Glomerular endothelial cell (primary cell): ENCODE data around the gene LBH. TPM values are rescaled to one million over a fixed set of nuclear protein-coding genes. Genes with fewer than 3 reads are reported as not detected.
"Not testable (repeated sequence)": the region's sequence is repeated elsewhere in the genome, so short reads cannot be mapped to it uniquely, and the experiment has no call there.

Experiments used
- DNase-seq: peaks from one replicate; pipeline ENCODE4 v3.0.0-alpha.2; 2011; ENCODE audit warnings: low read depth, low spot score; ENCODE audit errors: extremely low read depth
- total RNA-seq: library from RNA; depleted of rRNA; stranded (reverse); fragments of >200 nt; gene quantifications from 2 replicates; pipeline ENCODE4 v1.2.3, GENCODE V29; 2015

Gene LBH
- total RNA-seq, 1 donor from 2014 or later: 21.4 TPM

DNA sequence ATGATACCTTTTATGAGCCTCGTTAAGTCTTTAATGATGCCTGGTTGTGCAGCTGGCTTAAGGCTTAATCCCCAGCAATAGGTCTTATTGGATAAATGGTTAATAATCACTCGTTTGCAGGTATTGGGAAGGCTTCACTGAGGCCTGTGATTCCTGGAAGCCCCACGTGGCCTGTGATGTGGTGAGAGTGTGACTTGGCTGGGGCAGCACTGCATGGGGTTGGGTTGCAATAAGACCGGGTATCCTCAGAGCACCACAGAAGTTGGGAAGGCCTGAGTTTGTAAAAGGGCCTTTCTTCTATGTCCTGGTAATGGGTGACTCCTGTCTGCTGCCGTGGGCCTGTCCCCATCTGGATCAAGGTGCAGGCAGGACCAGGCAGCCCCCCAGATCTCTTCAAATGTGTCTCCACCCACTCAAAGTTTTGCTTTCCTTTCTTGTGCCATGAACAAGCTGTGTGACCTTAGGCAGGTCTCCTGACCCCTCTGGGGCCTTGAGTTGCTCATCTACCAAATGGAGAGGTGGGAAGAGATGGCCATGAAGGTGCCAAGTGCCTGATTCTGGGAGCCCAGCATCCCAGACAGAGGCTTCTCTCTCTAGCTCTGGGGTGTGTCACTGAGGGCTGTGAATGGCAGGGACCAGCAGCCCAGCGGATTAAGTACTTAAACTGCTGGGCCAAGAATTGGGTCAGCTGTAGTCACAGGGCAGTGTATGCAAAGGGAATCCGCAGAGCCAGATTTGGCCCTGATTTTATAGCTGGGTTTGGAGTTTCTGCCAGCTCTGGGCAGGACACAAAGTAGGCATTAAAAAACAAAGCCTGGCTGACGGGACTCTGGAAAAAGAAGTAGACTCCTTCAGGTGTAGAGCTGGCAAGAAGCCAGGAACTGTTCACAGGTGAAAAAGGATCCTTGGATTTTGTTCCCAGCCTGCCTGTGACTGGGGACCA is 24.4 kb downstream of the LBH start:
- DNase-seq: no peak

DNA sequence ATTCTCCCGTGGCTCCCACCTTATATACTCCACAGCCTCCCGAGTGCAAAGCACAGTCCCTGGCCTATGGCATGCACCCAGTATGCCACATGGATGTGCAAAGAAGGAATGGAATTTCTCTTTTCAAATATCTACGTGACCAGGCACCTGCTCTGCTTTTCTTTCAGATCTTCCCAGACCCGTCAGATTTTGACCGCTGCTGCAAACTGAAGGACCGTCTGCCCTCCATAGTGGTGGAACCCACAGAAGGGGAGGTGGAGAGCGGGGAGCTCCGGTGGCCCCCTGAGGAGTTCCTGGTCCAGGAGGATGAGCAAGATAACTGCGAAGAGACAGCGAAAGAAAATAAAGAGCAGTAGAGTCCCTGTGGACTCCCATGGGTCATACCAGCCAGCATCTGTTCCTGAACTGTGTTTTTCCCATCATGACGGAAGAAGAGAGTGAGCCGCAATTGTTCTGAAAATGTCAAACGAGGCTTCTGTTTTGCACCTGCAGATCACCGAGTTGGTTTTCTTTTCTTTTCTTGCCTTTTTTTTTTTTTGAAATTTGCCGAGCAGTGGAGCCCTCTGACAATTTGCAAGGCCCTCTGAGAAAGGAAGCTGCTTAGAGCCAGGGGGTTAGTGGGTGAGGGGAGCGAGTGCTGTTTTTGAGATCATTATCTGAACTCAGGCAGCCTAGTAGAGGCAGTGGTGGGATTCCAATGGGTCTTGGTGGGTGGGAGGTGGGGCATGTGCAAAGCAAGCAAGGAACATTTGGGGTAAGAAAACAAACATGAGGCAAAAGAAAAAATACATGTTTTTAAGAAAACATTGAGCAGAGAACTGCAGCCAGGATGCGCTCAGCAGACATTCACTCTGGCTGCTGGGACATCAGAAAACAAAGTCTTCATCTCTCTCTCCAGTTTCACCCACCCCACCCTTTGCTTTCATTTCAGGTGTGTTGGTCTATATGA is 26.2 kb downstream of the LBH start:
- no peak for DNase-seq

DNA sequence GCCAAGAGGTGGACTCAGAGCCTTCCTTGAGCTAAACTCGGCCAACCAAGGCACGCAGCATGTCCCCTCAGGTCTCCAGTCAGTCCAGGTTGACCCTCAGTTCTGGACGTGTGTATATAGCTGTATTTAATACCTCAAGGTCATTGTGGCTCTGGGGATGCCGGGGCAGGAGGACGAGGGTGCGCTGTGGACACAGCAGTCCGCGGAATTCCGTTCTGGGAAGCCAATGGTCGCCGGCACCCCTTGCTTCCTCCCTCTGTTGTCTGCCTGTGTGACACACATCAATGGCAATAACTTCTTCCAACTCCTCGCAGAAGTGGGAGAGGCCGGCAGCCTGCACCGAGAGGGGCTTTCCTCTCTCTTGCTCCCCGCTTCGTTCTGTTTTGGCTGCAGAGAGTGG is 27.7 kb downstream of the LBH start:
- no peak for DNase-seq

DNA sequence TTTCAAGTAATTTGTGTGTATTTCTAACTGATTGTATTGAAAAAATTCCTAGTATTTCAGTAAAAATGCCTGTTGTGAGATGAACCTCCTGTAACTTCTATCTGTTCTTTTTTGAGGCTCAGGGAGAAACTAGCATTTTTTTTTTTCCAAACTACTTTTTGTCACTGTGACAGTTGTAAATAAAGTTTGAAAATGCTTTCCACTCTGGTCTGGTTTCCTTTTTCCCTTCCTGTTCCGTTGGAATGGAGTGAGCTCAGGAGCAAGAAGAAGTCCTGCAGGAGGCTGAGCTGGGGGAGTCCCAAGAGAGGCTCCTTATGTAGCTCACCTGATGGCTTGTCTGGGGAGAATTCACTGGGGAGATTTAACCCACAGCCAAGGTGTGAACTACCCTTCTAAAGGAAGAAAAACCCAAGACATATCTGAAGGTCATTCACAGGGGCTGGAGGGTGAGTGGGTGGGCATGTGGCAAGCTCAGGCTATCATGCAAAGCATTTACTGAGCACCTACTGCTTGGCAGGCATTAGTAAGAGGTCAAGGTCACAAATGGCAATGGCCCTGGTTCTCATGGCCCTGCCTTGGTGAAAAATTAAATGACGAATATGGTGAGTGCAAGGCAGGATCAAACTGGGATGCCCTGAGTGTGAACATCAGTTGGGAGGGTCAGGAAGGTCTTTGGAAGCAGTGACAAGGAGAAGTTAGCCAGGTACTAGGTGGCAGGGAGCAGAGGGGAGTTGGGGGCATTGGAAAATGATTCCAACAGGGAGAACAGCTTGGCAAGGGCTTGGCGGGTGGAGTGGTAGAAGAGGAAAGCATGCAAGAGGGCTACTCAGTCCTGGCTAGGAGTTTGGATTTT is 28.7 kb downstream of the LBH start:
- no peak for DNase-seq

- DNase-seq: no peak
These were observed 29.6 kb downstream of the LBH start for GRCh38 chr2:30260941-30261340.

DNA sequence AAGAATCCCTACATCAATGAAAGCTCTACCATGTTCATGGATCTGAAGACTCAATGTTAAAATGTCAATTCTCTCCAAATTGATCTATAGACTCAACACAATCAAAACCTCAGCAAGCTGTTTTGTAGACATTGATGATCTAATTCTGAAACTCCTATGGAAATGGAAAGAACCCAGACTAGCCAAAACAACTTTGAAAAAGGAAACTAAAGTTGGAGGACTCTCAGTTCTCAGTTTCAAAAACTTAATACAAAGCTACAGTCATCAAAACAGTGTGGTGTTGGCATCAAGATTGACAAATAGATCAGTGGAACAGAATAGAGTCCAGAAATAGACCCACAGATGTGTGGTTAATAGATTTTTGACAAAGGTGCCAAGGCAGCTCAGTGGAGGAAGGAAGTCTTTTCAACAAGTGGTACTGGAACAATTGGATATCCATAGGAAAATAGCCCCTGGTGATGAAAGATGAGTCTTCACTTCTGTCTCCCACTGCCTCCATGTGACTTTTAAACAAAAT is 30.4 kb downstream of the LBH start:
- no peak for DNase-seq

DNA sequence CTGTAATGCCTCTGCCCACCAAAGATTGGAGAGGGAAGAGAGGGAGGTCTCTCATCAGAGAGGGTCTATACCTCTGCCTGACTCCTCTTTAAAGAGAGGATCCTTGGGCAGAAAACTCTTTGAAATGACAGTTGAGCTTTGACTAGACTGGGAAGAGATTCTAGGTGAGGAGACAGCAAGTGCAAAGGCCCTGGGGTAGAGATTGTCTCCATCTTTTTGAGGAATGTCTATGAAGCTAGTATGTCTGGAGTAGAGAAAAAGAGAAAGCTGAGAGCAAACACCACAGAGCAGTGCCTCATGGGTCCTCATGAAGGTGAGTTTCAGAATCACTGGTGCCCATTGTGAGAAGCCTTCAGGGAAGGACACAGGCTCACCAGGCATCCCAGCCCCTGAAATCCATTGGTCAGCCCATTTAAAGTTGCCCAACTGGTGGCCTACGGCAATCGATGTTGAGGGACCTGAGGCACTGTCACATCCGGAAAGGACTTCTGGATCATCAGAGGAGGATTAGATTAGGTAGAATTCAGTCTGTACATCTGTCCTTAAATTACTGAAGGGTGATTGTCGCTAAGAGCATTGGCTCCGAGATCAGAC is 31.5 kb downstream of the LBH start:
- DNase-seq: no peak

DNA sequence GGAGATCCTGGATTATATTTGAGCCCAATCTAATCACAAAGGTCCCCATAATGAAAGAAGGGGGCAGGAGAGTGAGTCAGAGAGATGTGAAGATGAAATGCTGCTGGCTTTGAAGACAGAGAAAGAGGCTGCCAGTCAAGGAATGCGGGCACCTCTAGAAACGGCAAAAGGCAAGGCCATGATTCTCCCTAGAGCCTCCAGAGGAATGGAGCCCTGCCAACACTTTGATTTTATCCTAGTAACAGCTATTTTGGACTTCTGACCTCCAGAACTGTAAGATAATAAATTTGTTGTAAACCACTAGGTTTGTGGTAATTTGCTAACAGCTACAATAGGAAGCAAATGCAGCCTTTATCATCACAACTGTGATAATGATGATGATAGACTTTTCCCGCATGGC is 32.9 kb downstream of the LBH start:
- no peak for DNase-seq

DNA sequence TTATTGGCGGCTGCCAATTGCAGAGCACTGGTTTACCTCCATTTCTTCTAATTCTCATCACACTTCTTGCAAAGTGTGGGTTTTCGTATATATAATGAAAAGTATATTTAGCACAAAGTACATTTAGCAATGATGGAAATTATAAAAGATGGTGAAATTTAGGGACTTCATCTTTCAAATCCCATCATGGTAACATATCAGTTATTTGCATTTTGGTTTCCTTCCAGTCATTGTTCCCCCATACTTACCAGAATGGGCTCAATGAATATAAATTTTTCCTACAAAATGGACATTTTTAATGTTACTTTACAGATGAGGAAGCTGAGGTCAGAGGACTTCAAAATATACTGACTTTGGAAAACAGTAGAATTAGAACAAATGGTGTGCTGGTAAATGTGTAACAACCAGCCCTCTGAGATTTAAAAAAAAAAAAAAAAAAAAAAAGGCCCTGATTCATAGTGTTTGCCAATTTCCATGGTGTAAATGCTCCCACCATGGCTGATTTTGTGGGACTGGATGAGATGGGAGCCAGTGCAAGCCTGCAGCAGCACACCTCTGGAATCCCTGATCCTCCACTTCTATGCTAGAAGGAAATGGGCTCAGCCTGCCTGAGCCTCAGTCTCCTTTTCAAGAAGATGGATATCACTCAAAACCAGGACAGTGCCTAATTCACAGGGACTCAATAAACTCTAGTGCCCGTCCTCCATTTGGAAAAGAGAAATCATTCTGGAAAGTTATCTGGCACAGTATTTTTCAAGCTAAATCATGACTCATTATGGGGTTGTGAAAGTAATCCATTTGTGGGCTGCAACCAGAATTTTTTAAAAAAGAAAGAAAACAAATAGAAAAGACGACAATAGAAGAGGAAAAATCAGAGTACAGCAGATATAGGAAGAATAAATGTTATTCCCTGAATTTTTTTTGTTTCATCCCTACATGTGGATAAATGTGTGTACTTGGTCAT is 34.0 kb downstream of the LBH start:
- DNase-seq: no peak

DNA sequence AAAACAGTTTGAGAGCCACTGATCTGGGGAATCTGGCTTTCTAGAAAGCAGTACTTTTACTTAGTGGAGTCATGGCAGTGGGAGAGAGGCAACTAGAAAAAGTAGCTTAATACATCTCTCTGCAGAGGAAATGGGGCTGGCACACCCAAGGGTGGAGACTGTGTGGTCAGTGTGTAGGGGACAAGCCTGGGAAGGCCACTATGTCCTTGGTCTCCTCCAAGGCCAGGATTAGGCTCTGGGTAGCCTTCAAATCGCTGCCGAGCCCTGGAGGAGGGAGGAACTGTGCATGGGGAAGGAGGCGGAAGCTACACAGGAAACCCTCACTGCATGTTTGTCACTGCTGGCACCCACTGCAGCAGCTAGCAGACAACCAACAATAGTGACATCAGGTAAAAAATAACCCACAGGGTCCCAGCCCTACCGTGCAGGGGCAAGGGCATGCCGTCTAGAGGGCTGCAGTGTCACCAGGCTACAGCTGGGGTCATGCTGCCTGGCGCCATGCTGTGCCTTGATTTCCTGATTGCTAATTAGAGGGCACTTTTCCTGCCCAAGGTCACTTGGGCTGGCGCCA is 34.8 kb downstream of the LBH start:
- DNase-seq: no peak

GRCh38 chr2:30266705-30267104 is 35.4 kb downstream of the LBH start:
- no peak for DNase-seq

DNA sequence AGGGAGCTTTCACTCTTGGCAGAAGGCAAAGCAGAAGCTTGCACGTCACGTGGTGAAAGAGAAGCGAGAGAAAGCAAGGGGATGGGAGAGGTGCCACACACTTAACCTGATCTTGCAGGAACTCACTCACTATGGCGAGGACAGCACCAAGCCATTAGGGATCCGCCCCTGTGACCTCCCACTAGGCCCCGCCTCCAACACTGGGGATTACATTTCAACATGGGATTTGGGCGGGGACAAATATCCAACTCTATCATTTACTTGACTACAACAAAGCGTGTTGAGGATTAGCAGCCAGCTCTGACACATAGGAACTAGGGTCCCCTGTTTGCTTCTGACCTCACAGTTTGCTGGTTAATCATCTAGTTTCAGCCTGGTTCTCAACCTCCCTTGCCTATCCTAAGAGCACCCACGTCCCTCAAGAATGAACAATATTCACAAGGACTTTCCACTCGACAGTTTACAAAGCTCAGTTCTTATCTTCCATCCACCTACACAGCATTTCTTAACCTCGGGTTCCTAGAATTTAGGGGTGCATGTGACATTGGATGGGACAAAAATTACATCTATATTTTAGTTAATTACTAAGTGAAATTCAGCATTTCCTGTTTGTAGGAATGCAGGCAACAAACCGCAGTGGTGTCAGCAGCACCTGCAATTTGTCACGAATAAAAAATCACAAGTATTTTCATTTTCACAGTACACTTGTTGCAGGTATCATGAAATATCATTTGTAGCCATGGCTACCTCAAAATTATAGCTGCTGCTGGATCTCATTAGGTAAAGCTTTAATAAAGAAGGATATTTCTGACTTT is 36.0 kb downstream of the LBH start:
- DNase-seq: no peak

- no peak for DNase-seq
These were observed 37.0 kb downstream of the LBH start for GRCh38 chr2:30268296-30268871.

DNA sequence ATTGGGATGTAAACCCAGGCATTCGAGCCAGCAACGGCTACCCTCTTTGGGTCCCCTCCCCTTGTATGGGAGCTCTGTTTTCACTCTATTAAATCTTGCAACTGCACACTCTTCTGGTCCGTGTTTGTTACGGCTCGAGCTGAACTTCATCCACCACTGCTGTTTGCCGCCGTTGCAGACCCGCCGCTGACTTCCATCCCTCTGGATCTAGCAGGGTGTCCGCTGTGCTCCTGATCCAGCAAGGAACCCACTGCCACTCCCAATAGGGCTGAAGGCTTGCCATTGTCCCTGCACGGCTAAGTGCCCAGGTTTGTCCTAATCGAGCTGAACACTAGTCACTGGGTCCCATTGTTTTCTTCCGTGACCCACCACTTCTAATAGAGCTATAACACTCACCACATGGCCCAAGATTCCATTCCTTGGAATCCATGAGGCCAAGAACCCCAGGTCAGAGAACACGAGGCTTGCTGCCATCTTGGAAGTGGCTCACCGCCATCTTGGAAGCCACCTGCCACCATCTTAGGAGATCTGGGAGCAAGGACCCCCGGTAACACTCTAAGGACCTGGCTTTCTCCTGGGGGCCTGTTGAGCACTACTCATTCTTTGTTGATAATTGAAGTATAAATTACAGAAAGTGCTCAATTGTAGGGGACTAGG is 37.9 kb downstream of the LBH start:
- DNase-seq: not testable (repeated sequence)

GRCh38 chr2:30269771-30270145 is 38.4 kb downstream of the LBH start:
- DNase-seq: no peak

GRCh38 chr2:30270166-30270565 is 38.8 kb downstream of the LBH start:
- DNase-seq: no peak

DNA sequence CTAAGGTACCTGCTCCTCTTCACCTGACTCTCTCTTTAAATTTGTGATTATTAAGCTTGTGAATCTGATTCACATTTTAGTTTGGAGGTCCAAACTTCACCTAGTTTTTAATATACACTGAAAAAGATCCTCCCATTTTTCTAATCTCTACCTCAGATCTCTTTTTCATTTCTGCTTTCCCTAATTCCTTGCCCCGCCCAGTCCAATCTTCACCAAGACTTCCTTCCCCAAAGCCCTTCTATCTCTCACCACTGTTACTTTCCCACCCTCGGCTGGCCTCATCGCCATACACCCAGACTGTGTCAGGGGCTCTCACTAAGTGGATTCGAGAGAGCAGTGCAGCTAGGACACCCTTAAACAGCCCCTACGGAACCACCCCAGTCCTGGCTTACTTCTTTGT is 40.0 kb downstream of the LBH start:
- no peak for DNase-seq
